ENCODE measurements around the gene DNAAF3.

Gene DNAAF3

DNA sequence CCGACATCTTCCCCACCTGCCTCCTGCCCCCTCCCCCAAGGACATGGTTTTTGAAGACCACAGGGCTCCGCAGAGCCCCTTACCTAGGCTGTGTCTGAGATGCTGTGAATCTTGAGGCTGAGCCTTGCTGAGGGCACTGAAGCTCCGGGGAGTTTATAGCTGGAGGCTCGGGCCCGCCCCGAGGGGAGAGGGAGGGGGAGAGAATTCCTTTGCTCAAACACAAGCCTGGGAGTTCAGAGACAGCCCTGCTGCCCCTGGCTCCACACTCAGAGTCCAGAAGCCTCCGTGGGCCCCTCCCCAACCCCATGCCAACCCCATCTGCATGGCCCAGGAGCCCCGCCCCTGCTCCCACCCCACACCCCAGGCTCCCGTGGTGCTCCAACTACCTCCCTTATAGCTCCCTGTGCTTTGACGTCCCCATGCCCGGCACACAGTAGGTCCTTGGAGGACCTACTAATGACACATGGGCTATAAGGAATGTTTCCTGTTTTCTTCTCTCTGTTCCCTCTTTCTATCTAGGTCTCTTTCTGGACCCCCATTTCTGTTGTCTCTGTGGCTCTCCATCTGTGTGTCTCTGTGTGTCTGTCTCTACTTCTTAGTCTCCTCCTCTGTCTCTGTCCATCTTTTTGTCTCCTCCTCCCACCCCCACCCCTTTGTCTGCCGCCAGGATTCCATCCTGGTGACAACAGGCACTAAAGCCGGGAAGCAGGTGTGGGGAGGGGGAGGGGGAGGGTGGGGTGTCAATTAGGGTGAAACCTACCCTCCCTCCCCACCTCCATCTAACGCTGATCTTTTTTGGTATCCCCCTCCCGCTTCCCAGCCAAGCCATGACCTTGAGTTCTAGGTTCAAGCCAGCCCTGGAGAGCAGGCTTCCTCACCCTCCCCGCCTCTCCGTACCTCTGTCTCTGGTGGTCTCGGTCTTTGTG, 17.1 kb downstream of the DNAAF3 start, which contains the start of gene TNNT1:
Gene TNNT1 (minus strand): TSS at position 129 of the 926 bp plus-strand sequence. CDS start 2,049 bp downstream, outside the sequence.
- TF ChIP-seq, protein P1, sequence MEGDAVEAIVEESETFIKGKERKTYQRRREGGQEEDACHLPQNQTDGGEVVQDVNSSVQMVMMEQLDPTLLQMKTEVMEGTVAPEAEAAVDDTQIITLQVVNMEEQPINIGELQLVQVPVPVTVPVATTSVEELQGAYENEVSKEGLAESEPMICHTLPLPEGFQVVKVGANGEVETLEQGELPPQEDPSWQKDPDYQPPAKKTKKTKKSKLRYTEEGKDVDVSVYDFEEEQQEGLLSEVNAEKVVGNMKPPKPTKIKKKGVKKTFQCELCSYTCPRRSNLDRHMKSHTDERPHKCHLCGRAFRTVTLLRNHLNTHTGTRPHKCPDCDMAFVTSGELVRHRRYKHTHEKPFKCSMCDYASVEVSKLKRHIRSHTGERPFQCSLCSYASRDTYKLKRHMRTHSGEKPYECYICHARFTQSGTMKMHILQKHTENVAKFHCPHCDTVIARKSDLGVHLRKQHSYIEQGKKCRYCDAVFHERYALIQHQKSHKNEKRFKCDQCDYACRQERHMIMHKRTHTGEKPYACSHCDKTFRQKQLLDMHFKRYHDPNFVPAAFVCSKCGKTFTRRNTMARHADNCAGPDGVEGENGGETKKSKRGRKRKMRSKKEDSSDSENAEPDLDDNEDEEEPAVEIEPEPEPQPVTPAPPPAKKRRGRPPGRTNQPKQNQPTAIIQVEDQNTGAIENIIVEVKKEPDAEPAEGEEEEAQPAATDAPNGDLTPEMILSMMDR (IDR thresholded peaks at IDR 0.05; ENCODE audit: low read depth, low read length, missing control alignments): no peak
- H3K27me3 ChIP-seq (replicated peaks): peaks cover 15% of the 10 kb centered on the region
- H3K36me3 ChIP-seq (replicated peaks): no peaks in the 10 kb centered on the region
- H3K27ac ChIP-seq: no peak within 1 kb of the TSS
- no peak within 1 kb of the TSS for H3K4me3 ChIP-seq (ENCODE audit: low read depth, low read length)
- DNase-seq: no peak
- in situ Hi-C loops (cut with HindIII; ENCODE audit: low pct_ligation_motif_present, low sequenced_read_pairs): no loop called here

DNA sequence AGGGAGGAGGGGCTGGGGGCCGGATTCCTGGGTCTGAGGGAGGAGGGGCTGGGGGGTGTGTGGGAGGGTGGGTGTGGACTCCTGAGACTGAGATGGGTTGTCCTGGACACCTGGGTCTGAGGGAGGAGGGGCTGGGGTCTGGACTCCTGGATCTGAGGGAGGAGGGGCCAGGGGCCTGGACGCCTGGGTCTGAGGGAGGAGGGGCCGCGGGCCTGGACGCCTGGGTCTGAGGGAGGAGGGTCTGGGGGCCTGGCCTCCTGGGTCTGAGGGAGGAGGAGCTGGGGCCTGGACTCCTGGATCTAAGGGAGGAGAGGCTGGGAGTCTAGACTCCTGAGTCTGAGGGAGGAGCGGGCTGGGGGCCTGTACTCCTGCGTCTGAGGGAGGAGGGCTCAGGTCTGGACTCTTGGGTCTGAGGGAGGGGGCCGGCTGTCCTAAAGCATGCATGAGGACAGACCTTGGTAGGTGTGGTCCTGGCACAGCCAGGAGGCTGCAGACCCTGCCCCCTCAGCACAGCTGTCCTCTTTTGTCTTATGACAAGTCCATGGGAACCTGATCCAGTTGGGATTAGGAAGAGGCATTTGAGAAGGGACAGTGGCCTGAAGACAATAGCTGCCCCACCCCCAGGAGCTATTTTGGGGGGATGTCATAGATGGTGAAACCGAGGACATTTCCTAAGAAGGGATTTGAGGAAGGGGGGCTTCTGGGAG, 18.7 kb downstream of the DNAAF3 start:
- Histone ChIP-seq H3K36me3 (replicated peaks) (no peaks in the 10 kb centered on the region), H3K4me3 (ENCODE audit: low read depth, low read length) (no peak overlapping the region), H3K27ac (no peak overlapping the region), H3K27me3 (replicated peaks) (peaks cover 17% of the 10 kb centered on the region)
- TF ChIP-seq, protein P1 (IDR thresholded peaks at IDR 0.05; ENCODE audit: low read depth, low read length, missing control alignments): no peak
- in situ Hi-C loops (cut with HindIII; ENCODE audit: low pct_ligation_motif_present, low sequenced_read_pairs): no loop called here
- no peak for DNase-seq

DNA sequence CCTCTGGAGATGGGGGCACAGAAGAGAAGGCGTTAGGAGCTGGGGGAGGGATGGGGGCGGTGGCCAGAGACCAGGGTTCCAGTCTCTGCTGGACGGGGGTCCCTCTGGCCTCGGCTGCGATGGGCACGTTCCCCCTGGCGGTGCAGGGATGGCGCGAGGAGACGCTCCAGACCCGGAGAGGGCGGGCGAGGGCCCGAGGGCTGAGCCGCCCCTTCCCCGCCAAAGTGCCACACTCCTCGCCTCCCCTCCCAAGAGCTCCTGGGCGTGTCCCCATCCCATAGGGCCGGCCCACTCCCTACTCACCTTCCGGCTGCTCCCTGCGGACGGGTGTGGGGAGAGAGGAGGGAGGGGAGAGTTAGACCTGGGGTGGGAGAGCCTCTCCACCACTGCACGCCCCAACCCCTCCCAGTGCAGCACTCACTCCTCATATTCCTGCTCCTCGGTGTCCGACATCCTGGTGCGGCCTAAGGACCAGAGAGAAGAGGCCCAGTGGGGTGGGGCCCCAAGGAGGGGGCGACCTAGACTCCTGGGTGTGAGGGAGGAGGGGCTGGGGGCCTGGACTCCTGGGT, 19.6 kb downstream of the DNAAF3 start:
- Histone ChIP-seq H3K27me3 (replicated peaks) (peaks cover 17% of the 10 kb centered on the region), H3K27ac (no peak overlapping the region), H3K36me3 (replicated peaks) (no peaks in the 10 kb centered on the region), H3K4me3 (ENCODE audit: low read depth, low read length) (no peak overlapping the region)
- no peak for DNase-seq
- TF ChIP-seq, protein P1 (IDR thresholded peaks at IDR 0.05; ENCODE audit: low read depth, low read length, missing control alignments): no peak
- in situ Hi-C loops (cut with HindIII; ENCODE audit: low pct_ligation_motif_present, low sequenced_read_pairs): no loop called here

DNA sequence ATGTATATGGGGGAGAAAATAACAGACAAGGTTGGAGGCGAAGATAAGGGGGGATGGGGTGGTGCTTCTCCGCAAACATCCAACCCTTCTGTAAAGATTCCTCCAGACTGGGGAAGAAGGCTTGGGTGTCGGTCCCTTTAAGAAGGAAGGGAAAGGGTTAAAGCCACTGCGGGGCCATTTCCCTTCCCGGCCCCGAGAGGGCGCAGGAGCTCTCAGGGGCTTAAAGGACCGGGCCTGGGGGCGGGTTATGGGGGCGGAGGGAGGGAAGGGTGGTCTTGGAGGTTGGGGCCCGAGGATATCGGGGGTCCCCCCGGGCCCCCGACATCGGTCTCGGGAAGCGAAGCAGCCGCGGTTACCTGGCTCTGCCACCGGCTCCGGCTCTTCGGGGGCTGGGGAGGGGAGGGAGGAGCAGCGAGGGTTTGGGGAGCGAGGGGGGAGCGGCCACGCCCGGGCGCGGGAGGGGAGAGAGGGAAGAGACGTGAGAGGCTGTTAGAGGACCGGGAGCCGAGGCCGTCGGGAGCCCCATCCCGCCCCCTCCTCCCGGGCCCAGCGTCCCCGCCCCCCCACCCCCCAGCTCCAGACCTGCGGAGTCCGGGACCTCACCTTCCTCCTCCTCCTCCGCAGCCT, 20.2 kb downstream of the DNAAF3 start:
- DNase-seq: no peak
- H3K36me3 ChIP-seq (replicated peaks): no peaks in the 10 kb centered on the region
- H3K27me3 ChIP-seq (replicated peaks): peaks cover 17% of the 10 kb centered on the region
- H3K27ac ChIP-seq: no peak overlapping the region
- H3K4me3 ChIP-seq (ENCODE audit: low read depth, low read length): no peak overlapping the region
- TF ChIP-seq, protein P1 (IDR thresholded peaks at IDR 0.05; ENCODE audit: low read depth, low read length, missing control alignments): peak; percentile 71
- in situ Hi-C loops (cut with HindIII; ENCODE audit: low pct_ligation_motif_present, low sequenced_read_pairs): no loop called here

DNA sequence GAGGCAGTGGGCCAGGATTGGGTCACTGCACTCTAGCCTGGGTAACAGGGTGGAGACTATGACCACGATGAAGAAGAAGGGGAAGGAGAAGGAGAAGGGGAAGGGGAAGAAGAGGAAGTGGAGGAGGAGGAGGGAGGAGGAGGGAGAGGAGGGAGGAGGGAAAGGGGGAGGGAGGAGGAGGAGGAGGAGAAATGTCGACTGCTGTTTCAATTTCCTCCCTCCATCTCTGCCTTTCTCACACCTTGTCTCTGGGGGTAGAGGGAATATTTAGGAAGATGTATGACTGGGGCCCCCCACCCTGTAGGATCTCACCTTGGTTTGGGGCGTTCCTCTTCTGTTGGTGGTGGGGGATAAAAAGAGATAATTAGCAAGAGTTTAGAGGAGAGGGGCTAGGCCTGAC, 21.2 kb downstream of the DNAAF3 start:
- in situ Hi-C loops (cut with HindIII; ENCODE audit: low pct_ligation_motif_present, low sequenced_read_pairs): no loop called here
- Histone ChIP-seq H3K27me3 (replicated peaks) (peaks cover 17% of the 10 kb centered on the region), H3K36me3 (replicated peaks) (no peaks in the 10 kb centered on the region), H3K27ac (no peak overlapping the region), H3K4me3 (ENCODE audit: low read depth, low read length) (no peak overlapping the region)
- TF ChIP-seq, protein P1 (IDR thresholded peaks at IDR 0.05; ENCODE audit: low read depth, low read length, missing control alignments): no peak
- DNase-seq: no peak

Data from brain microvascular endothelial cell (primary cell).